HEK293T (cell line): Measurements from ENCODE around the gene RRP1.

Experiments
- ARNT ChIP-seq: fragments of 450-650 bp; IDR thresholded peaks from 2 replicates; pipeline ENCODE4 v1.6.1; 2017; ENCODE audit warnings: mild to moderate bottlenecking
- BHLHE40 ChIP-seq: fragments of 450-650 bp; IDR thresholded peaks from 2 replicates; pipeline ENCODE4 v1.6.1; 2016; ENCODE audit warnings: mild to moderate bottlenecking, moderate library complexity, borderline replicate concordance
- CTBP1 ChIP-seq: fragments of 450-650 bp; IDR thresholded peaks from 2 replicates; pipeline ENCODE4 v1.6.1; 2016; ENCODE audit warnings: borderline replicate concordance
- ELF4 ChIP-seq: fragments of 450-650 bp; IDR thresholded peaks from 2 replicates; pipeline ENCODE4 v1.6.1; 2017; ENCODE audit warnings: antibody characterized with exemption
- FOXA1 ChIP-seq: fragments of 450-650 bp; IDR thresholded peaks from 2 replicates; pipeline ENCODE4 v1.6.1; 2016; ENCODE audit warnings: mild to moderate bottlenecking
- FOXK2 ChIP-seq: fragments of 450-650 bp; IDR thresholded peaks from 2 replicates; pipeline ENCODE4 v1.6.1; 2016; ENCODE audit warnings: mild to moderate bottlenecking
- FOXM1 ChIP-seq: fragments of 450-650 bp; IDR thresholded peaks from 2 replicates; pipeline ENCODE4 v1.6.1; 2017; ENCODE audit warnings: mild to moderate bottlenecking, borderline replicate concordance
- NFRKB ChIP-seq: fragments of 450-650 bp; IDR thresholded peaks from 2 replicates; pipeline ENCODE4 v1.6.1; 2016; ENCODE audit warnings: mild to moderate bottlenecking, moderate library complexity
- SP1 ChIP-seq: fragments of 450-650 bp; IDR thresholded peaks from 2 replicates; pipeline ENCODE4 v1.6.1; 2017
- TARDBP ChIP-seq: fragments of 450-650 bp; IDR thresholded peaks from 2 replicates; pipeline ENCODE4 v1.6.1; 2016
- ZNF384 ChIP-seq: fragments of 450-650 bp; IDR thresholded peaks from 2 replicates; pipeline ENCODE4 v1.6.1; 2016

DNA sequence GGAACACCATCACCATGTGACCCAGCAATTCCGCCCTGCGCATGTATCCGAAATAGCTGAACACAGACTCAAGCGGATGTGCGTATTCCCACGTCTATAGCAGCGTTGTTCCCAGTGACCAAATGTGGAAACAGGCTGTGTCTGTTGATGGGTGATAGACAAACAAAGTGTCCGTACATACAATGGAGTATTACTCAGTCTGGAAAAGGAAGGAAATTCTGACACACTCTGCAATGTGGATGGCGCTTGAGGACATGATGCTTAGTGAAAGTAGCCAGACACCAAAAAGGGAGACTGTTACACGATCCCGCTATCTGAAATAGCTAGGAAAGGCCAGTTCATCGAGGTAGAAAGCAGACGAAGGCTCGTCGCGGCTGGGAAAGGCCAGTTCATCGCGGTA, 44.7 kb upstream of the RRP1 start:
- TF ChIP-seq FOXA1 (no peak), TARDBP (no peak), FOXM1 (no peak), NFRKB (no peak), FOXK2 (no peak), CTBP1 (no peak), SP1 (no peak), ELF4 (no peak), ARNT (no peak), ZNF384 (no peak), BHLHE40 (no peak)
